Parathyroid adenoma (tissue), 2 donors: ENCODE measurements around the gene ZC3H8.

Experiments
- H2AFZ ChIP-seq: fragments of 300-600 bp; sonication (generic); one replicate; pipeline ENCODE4 v1.7.0; 2017; ENCODE audit warnings: antibody characterized with exemption, mild to moderate bottlenecking
- H3K27ac ChIP-seq: fragments of 300-600 bp; sonication (generic); one replicate; pipeline ENCODE4 v1.7.0; 2017
- H3K27me3 ChIP-seq: fragments of 300-600 bp; sonication (generic); one replicate; pipeline ENCODE4 v1.7.0; 2017; ENCODE audit warnings: low read length; ENCODE audit not compliant: control insufficient read depth, insufficient read depth
- H3K36me3 ChIP-seq: fragments of 300-600 bp; sonication (generic); one replicate; pipeline ENCODE4 v1.7.0; 2017; ENCODE audit warnings: low read length; ENCODE audit not compliant: control insufficient read depth, insufficient read depth
- H3K4me1 ChIP-seq: fragments of 300-600 bp; sonication (generic); one replicate; pipeline ENCODE4 v1.7.0; 2017; ENCODE audit warnings: control low read depth
- H3K4me2 ChIP-seq: fragments of 300-600 bp; sonication (generic); one replicate; pipeline ENCODE4 v1.7.0; 2017; ENCODE audit warnings: low read length
- H3K4me3 ChIP-seq: fragments of 300-600 bp; sonication (generic); one replicate; pipeline ENCODE4 v1.7.0; 2017; ENCODE audit warnings: low read depth, low read length
- H3K79me2 ChIP-seq: fragments of 300-600 bp; sonication (generic); one replicate; pipeline ENCODE4 v1.7.0; 2017; ENCODE audit warnings: control low read depth
- H3K9ac ChIP-seq: fragments of 300-600 bp; sonication (generic); one replicate; pipeline ENCODE4 v1.7.0; 2017; ENCODE audit warnings: mild to moderate bottlenecking
- H3K9me3 ChIP-seq: fragments of 300-600 bp; sonication (generic); one replicate; pipeline ENCODE4 v1.7.0; 2017; ENCODE audit warnings: low read length; ENCODE audit not compliant: control insufficient read depth
- CTCF ChIP-seq: fragments of 300-600 bp; sonication (generic); IDR thresholded peaks from one replicate; pipeline ENCODE4 v1.7.0; 2017; ENCODE audit warnings: antibody characterized with exemption, mild to moderate bottlenecking
- donor health status: primary hyperparathyroidism.

ZC3H8 gene

GRCh38 chr2:112256654-112257053, 1.8 kb upstream of the ZC3H8 start:
- Histone ChIP-seq H2AFZ (peak overlapping the region; percentile 3), H3K27ac (no peak overlapping the region), H3K4me3 (no peak overlapping the region), H3K36me3 (no peaks in the 10 kb centered on the region), H3K27me3 (no peaks in the 10 kb centered on the region), H3K4me2 (no peak overlapping the region), H3K4me1 (no peaks in the 10 kb centered on the region), H3K9ac (no peak overlapping the region), H3K9me3 (no peaks in the 10 kb centered on the region), H3K79me2 (peaks cover 5% of the 10 kb centered on the region)
- TF ChIP-seq CTCF: no peak

- Histone ChIP-seq H3K27me3 (no peaks in the 10 kb centered on the region), H2AFZ (no peak overlapping the region), H3K9ac (no peak overlapping the region), H3K4me3 (no peak overlapping the region), H3K79me2 (peaks cover 5% of the 10 kb centered on the region), H3K4me2 (no peak overlapping the region), H3K9me3 (no peaks in the 10 kb centered on the region), H3K27ac (no peak overlapping the region), H3K4me1 (no peaks in the 10 kb centered on the region), H3K36me3 (no peaks in the 10 kb centered on the region)
- no peak for TF ChIP-seq CTCF
Measured at GRCh38 chr2:112255875-112256274, 1.0 kb upstream of the ZC3H8 start.

DNA sequence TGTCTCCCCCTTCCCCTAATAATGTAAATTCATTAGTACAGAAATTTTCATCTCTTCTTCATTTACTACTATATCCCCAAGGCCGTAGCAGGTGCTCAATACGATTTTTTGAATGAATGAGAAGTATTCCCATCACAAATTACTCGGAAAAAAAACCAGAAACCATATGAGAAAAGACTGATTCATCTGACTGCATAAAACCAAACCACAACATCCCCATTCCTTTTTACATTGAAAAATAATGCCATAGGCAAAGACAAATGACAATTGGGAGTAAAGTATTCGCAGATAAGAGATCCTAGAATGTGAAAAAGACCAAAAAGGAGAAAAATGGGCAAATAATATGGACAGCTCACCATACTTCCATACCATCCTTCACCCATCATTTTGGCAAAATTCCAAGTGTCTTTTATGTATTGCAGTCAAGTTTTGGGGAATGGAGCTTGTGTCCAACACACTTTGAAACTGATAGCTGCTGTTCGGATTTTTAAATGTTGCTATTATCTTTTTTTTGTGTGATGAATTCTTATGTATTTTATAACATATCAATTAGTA, 1.5 kb downstream of the ZC3H8 start:
- Histone ChIP-seq H3K4me1 (no peaks in the 10 kb centered on the region), H2AFZ (no peak overlapping the region), H3K27me3 (no peaks in the 10 kb centered on the region), H3K27ac (no peak overlapping the region), H3K4me2 (peak overlapping the region; percentile 23), H3K79me2 (peaks cover 5% of the 10 kb centered on the region), H3K9me3 (no peaks in the 10 kb centered on the region), H3K9ac (no peak overlapping the region), H3K4me3 (peak overlapping the region; percentile 90), H3K36me3 (no peaks in the 10 kb centered on the region)
- no peak for TF ChIP-seq CTCF

DNA sequence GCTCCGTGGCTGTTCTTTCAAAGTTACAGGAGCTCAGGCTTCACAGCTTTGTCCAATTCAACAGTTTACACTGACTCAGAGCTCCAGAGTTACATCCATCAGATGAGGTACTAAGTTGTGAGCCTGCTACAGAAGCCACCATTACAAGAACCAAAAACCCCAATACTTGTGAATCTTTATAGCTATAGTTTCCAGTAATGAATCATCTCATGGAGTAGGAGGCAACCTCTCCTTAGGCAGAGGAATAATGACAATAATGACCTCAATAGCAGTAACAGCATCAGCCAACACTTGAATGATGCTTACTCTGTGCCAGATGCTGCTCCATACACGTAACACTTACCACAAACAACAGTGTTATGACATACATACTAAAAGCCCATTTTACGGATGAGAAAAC, 3.6 kb downstream of the ZC3H8 start:
- H3K4me1 ChIP-seq: no peaks in the 10 kb centered on the region
- TF ChIP-seq CTCF: no peak
- no peak overlapping the region for H3K4me3 ChIP-seq
- H3K79me2 ChIP-seq: peaks cover 5% of the 10 kb centered on the region
- no peaks in the 10 kb centered on the region for H3K27me3 ChIP-seq
- H2AFZ ChIP-seq: no peak overlapping the region
- H3K9me3 ChIP-seq: no peaks in the 10 kb centered on the region
- H3K4me2 ChIP-seq: no peak overlapping the region
- H3K36me3 ChIP-seq: no peaks in the 10 kb centered on the region
- H3K27ac ChIP-seq: no peak overlapping the region
- H3K9ac ChIP-seq: no peak overlapping the region

GRCh38 chr2:112244854-112245253, 10.0 kb downstream of the ZC3H8 start:
- Histone ChIP-seq H3K79me2 (peaks cover 2% of the 10 kb centered on the region), H2AFZ (no peak overlapping the region), H3K27me3 (no peaks in the 10 kb centered on the region), H3K9me3 (no peaks in the 10 kb centered on the region), H3K36me3 (no peaks in the 10 kb centered on the region), H3K27ac (no peak overlapping the region), H3K9ac (no peak overlapping the region), H3K4me2 (no peak overlapping the region), H3K4me1 (no peaks in the 10 kb centered on the region), H3K4me3 (no peak overlapping the region)
- TF ChIP-seq CTCF: no peak
